H9 (cell line): ENCODE data around the gene G3BP1. TPM values are rescaled to one million over a fixed set of nuclear protein-coding genes. Genes with fewer than 3 reads are reported as not detected.

Experiments
- DNase-seq: peaks from one replicate; pipeline ENCODE4 v3.0.0-alpha.2; 2017
- H2AFZ ChIP-seq: one replicate; pipeline ENCODE4 v1.6.1; 2013; ENCODE audit warnings: mild to moderate bottlenecking, low read length, control low read depth, moderate library complexity
- H2AK5ac ChIP-seq: 2 replicates; pipeline ENCODE4 v1.6.1; 2013; ENCODE audit warnings: low read length, control low read depth, mixed read lengths; ENCODE audit not compliant: insufficient read length
- H2BK120ac ChIP-seq: one replicate; pipeline ENCODE4 v1.6.1; 2013; ENCODE audit warnings: low read depth, mild to moderate bottlenecking, low read length, control low read depth, inconsistent platforms; ENCODE audit not compliant: poor library complexity, severe bottlenecking
- H2BK12ac ChIP-seq: 2 replicates; pipeline ENCODE4 v1.6.1; 2013; ENCODE audit warnings: low read length, control low read depth, mixed read lengths, low read depth; ENCODE audit not compliant: insufficient read length
- H2BK15ac ChIP-seq: 2 replicates; pipeline ENCODE4 v1.6.1; 2013; ENCODE audit warnings: low read depth, low read length, control low read depth
- H2BK20ac ChIP-seq: one replicate; pipeline ENCODE4 v1.6.1; 2013; ENCODE audit warnings: low read depth, mild to moderate bottlenecking, low read length, control low read depth, inconsistent platforms; ENCODE audit not compliant: poor library complexity, severe bottlenecking
- H2BK5ac ChIP-seq: 2 replicates; pipeline ENCODE4 v1.6.1; 2013; ENCODE audit warnings: low read length, control low read depth, mixed read lengths; ENCODE audit not compliant: insufficient read length
- H3K14ac ChIP-seq: 2 replicates; pipeline ENCODE4 v1.6.1; 2013; ENCODE audit warnings: low read length, control low read depth; ENCODE audit not compliant: insufficient read depth
- H3K18ac ChIP-seq: 2 replicates; pipeline ENCODE4 v1.6.1; 2013; ENCODE audit warnings: low read depth, mild to moderate bottlenecking, mixed read lengths, low read length, control low read depth; ENCODE audit not compliant: insufficient read length
- H3K23ac ChIP-seq: 2 replicates; pipeline ENCODE4 v1.6.1; 2013; ENCODE audit warnings: low read length, control low read depth, mixed read lengths, low read depth; ENCODE audit not compliant: insufficient read length
- H3K23me2 ChIP-seq: 2 replicates; pipeline ENCODE4 v1.6.1; 2013; ENCODE audit warnings: low read depth, mild to moderate bottlenecking, mixed read lengths, low read length, control low read depth; ENCODE audit not compliant: insufficient read length, poor library complexity, severe bottlenecking
- H3K27ac ChIP-seq: 2 replicates; pipeline ENCODE4 v1.5.1; 2013; ENCODE audit warnings: low read length, control low read depth, mixed read lengths, low read depth; ENCODE audit not compliant: insufficient read length
- H3K27me3 ChIP-seq: 2 replicates; pipeline ENCODE4 v1.6.1; 2013; ENCODE audit warnings: low read length, control low read depth, inconsistent platforms; ENCODE audit not compliant: insufficient read depth
- H3K4ac ChIP-seq: 2 replicates; pipeline ENCODE4 v1.6.1; 2013; ENCODE audit warnings: low read depth, mild to moderate bottlenecking, control low read depth, inconsistent platforms, low read length, moderate library complexity
- H3K4me1 ChIP-seq: 2 replicates; pipeline ENCODE4 v1.6.1; 2013; ENCODE audit warnings: low read length, control low read depth, inconsistent platforms; ENCODE audit not compliant: insufficient read depth
- H3K4me2 ChIP-seq: 2 replicates; pipeline ENCODE4 v1.6.1; 2013; ENCODE audit warnings: low read length, control low read depth, mixed read lengths; ENCODE audit not compliant: insufficient read length, insufficient read depth
- H3K56ac ChIP-seq: 2 replicates; pipeline ENCODE4 v1.6.1; 2013; ENCODE audit warnings: low read depth, mild to moderate bottlenecking, mixed read lengths, low read length, control low read depth; ENCODE audit not compliant: insufficient read length
- H3K79me1 ChIP-seq: 2 replicates; pipeline ENCODE4 v1.6.1; 2013; ENCODE audit warnings: low read depth, mild to moderate bottlenecking, moderate library complexity, low read length, control low read depth, inconsistent platforms; ENCODE audit not compliant: insufficient read depth, poor library complexity, severe bottlenecking
- H3K79me2 ChIP-seq: 2 replicates; pipeline ENCODE4 v1.6.1; 2013; ENCODE audit warnings: low read length, control low read depth, inconsistent platforms; ENCODE audit not compliant: insufficient read depth
- H3K9ac ChIP-seq: 2 replicates; pipeline ENCODE4 v1.6.1; 2013; ENCODE audit warnings: low read length, control low read depth, mixed read lengths; ENCODE audit not compliant: insufficient read length; ENCODE audit errors: extremely low read depth
- H3K9me3 ChIP-seq: one replicate; pipeline ENCODE4 v1.6.1; 2013; ENCODE audit warnings: low read depth, low read length, inconsistent platforms; ENCODE audit not compliant: control insufficient read depth
- H3T11ph ChIP-seq: one replicate; pipeline ENCODE4 v1.6.1; 2013; ENCODE audit warnings: mild to moderate bottlenecking, low read length, control low read depth, inconsistent platforms
- H4K20me1 ChIP-seq: one replicate; pipeline ENCODE4 v1.6.1; 2013; ENCODE audit not compliant: control insufficient read depth, insufficient read length, insufficient read depth
- H4K5ac ChIP-seq: 2 replicates; pipeline ENCODE4 v1.6.1; 2013; ENCODE audit warnings: low read depth, mild to moderate bottlenecking, mixed read lengths, low read length, control low read depth; ENCODE audit not compliant: insufficient read length
- H4K8ac ChIP-seq: replicated peaks from 2 replicates; pipeline ENCODE4 v1.6.1; 2013; ENCODE audit warnings: low read length, control low read depth, mixed read lengths, low read depth; ENCODE audit not compliant: insufficient read length
- H4K91ac ChIP-seq: 2 replicates; pipeline ENCODE4 v1.6.1; 2013; ENCODE audit warnings: low read depth, mild to moderate bottlenecking, moderate library complexity, mixed read lengths, low read length, control low read depth; ENCODE audit not compliant: insufficient read length
- H3K27ac Mint-ChIP-seq, 3 experiments: 2 replicates in 2 of 3; 3 replicates in 1 of 3; pipeline ENCODE4 v1.8.0; 2020 to 2021; ENCODE audit warnings: mixed read lengths in 3 of 3, mild to moderate bottlenecking in 1 of 3, moderate library complexity in 1 of 3
- H3K27me3 Mint-ChIP-seq: 2 replicates; pipeline ENCODE4 v1.8.0; 2021; ENCODE audit warnings: low read depth, mild to moderate bottlenecking, moderate library complexity, mixed read lengths
- H3K36me3 Mint-ChIP-seq, 3 experiments: 2 replicates in 2 of 3; 3 replicates in 1 of 3; pipeline ENCODE4 v1.8.0; 2020 to 2021; ENCODE audit warnings: low read depth in 3 of 3, mixed read lengths in 3 of 3; ENCODE audit not compliant: insufficient read depth in 1 of 3
- H3K4me1 Mint-ChIP-seq, 2 experiments: 2 replicates each; pipeline ENCODE4 v1.8.0; 2020; ENCODE audit warnings: mixed read lengths in 2 of 2
- H3K4me3 Mint-ChIP-seq, 2 experiments: 2 replicates in 1 of 2; 3 replicates in 1 of 2; pipeline ENCODE4 v1.8.0; 2020 to 2021; ENCODE audit warnings: mild to moderate bottlenecking in 2 of 2, mixed read lengths in 2 of 2, moderate library complexity in 1 of 2
- H3K9me3 Mint-ChIP-seq, 2 experiments: 2 replicates in 1 of 2; 3 replicates in 1 of 2; pipeline ENCODE4 v1.8.0; 2020; ENCODE audit warnings: mild to moderate bottlenecking in 2 of 2, mixed read lengths in 2 of 2, moderate library complexity in 1 of 2
- WGBS: extraction: QIAGEN DNeasy Blood & Tissue Kit; methylation state at CpG from one replicate; pipeline ENCODE4 v1.1.7; 2013; ENCODE audit warnings: missing lambda C conversion rate, low lambda C conversion rate, mixed read lengths; ENCODE audit not compliant: insufficient read length; ENCODE audit errors: extremely low coverage; 5-methylcytosine and 5-hydroxymethylcytosine counted together
- total RNA-seq: library from RNA; stranded (reverse); gene quantifications from 2 replicates; pipeline ENCODE4 v1.2.1, GENCODE V29; 2021
- TF ChIP-seq, protein P1 (sequence below): fragments of 200-600 bp; sonication (generic); conservative IDR thresholded peaks from 3 replicates; pipeline ENCODE4 v1.8.0; 2021; ENCODE audit warnings: antibody characterized with exemption, mild to moderate bottlenecking

G3BP1 gene
- total RNA-seq, 1 experiment from 2014 or later = 439 TPM

DNA sequence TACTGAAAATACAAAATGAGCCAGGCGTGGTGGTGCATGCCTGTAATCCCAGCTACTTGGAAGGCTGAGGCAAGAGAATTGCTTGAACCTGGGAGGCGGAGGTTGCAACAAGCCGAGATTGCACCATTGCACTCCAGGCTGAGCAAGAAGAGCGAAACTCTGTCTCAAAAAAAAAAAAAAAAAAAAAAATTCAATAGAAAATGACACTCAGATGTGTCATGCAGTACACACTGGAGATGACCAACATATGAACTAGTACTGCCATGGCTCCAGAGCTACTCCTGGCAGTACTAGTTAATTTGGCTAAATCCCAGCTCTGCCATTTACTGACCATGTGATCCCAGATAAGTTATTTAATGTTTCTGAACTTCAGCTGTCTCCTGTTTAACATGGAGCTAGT is 20.7 kb upstream of the G3BP1 start:
- no peak overlapping the region for H2BK5ac ChIP-seq
- no peak overlapping the region for H2BK12ac ChIP-seq
- H2BK120ac ChIP-seq = no peak overlapping the region
- H3K79me1 ChIP-seq = peaks cover 4% of the 10 kb centered on the region
- no peak overlapping the region for H3K9ac ChIP-seq
- H3K23me2 ChIP-seq = no peaks in the 10 kb centered on the region
- peaks cover 5 to 8% of the 10 kb centered on the region in 2 experiments; a peak in 3 of 4 replicates for H3K4me1 Mint-ChIP-seq
- H3K4ac ChIP-seq = no peak overlapping the region
- H2BK20ac ChIP-seq = no peak overlapping the region
- no peak overlapping the region for H3K23ac ChIP-seq
- H2AK5ac ChIP-seq = no peak overlapping the region
- H3K36me3 Mint-ChIP-seq = peaks cover 0 to 7% (median 5%) of the 10 kb centered on the region in 3 experiments; a peak in 2 of 7 replicates
- H2BK15ac ChIP-seq = no peak overlapping the region
- H3K27me3 ChIP-seq = no peaks in the 10 kb centered on the region
- no peak overlapping the region for H2AFZ ChIP-seq
- H4K91ac ChIP-seq = no peak overlapping the region
- H3K4me2 ChIP-seq = no peak overlapping the region
- no peak for DNase-seq
- no peak overlapping the region for H3K56ac ChIP-seq
- H4K8ac ChIP-seq = no peak overlapping the region
- no peaks in the 10 kb centered on the region for H3K9me3 ChIP-seq
- H3K4me1 ChIP-seq = no peaks in the 10 kb centered on the region; the same call in none of the 2 replicates
- H3K27ac Mint-ChIP-seq = no peak overlapping the region; a peak in 1 of 7 replicates
- H3K9me3 Mint-ChIP-seq = no peaks in the 10 kb centered on the region
- H3K79me2 ChIP-seq = no peaks in the 10 kb centered on the region
- H3K18ac ChIP-seq = no peak overlapping the region
- H4K5ac ChIP-seq = no peak overlapping the region
- no peak overlapping the region for H3K14ac ChIP-seq
- H3K27me3 Mint-ChIP-seq = no peaks in the 10 kb centered on the region
- no peaks in the 10 kb centered on the region for H4K20me1 ChIP-seq
- H3K4me3 Mint-ChIP-seq = no peak overlapping the region
- TF ChIP-seq, protein P1, sequence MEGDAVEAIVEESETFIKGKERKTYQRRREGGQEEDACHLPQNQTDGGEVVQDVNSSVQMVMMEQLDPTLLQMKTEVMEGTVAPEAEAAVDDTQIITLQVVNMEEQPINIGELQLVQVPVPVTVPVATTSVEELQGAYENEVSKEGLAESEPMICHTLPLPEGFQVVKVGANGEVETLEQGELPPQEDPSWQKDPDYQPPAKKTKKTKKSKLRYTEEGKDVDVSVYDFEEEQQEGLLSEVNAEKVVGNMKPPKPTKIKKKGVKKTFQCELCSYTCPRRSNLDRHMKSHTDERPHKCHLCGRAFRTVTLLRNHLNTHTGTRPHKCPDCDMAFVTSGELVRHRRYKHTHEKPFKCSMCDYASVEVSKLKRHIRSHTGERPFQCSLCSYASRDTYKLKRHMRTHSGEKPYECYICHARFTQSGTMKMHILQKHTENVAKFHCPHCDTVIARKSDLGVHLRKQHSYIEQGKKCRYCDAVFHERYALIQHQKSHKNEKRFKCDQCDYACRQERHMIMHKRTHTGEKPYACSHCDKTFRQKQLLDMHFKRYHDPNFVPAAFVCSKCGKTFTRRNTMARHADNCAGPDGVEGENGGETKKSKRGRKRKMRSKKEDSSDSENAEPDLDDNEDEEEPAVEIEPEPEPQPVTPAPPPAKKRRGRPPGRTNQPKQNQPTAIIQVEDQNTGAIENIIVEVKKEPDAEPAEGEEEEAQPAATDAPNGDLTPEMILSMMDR = no peak
- no CpG with 5 or more reads among the region's 4 CpGs for WGBS
- no peak overlapping the region for H3T11ph ChIP-seq
- H3K27ac ChIP-seq = no peak overlapping the region
